Tibial nerve (tissue), 4 donors: Measurements from ENCODE around the gene PYROXD2.

ENCODE experiments used
- EP300 ChIP-seq, 2 donors: sonication (generic); formaldehyde crosslinking; IDR thresholded peaks; one replicate each; pipeline ENCODE4 v1.6.1; 2017; ENCODE audit warnings: antibody characterized with exemption in 2 of 2, mild to moderate bottlenecking in 1 of 2
- TF ChIP-seq, protein P1 (sequence below), 5 experiments: fragments of 200-600 bp in 3 of 5; fragments of 450-650 bp in 2 of 5; sonication (generic) in 3 of 5; IDR thresholded peaks; one replicate each; pipeline ENCODE4 v1.5.1; 2016 to 2019; ENCODE audit warnings: antibody characterized with exemption in 5 of 5, mild to moderate bottlenecking in 3 of 5, moderate library complexity in 2 of 5

DNA sequence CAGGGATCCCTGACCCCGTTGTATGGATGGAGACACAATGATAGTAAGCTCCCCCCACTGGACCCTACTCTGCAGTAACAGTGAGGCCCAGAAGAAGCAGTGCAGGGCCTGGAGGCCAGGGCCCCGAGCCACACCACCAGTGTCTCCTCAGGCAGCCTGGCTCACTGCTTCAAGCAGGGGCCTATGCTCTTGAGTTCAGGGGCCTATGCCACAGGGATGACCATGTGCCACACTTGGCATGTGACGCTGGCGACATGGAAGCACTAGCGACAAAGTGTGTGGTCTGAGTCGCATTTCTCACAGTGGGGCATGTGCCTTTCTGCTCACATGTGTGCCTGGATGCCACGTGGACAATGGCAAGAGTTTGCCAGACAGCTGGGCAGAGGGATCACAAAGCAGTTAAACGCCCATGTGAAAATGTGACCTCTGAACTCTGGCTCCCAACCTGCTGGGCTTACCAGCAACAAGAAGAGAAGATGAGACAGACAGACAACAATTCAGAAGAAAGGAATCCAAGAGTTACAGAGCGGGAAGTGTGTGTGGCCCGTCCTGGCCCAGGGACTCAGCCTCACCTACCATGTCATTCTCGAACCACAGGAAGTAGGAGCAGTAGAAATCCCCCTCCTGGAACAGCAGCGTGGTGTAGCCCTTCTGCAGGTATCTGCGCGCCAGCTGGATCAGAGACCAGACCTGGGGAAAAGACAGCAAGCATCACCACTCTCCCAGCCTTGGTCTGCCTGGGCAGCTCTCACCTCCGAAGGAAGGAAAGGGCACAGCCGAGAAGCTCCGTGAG, 4.7 kb upstream of the PYROXD2 start:
- TF ChIP-seq, protein P1, sequence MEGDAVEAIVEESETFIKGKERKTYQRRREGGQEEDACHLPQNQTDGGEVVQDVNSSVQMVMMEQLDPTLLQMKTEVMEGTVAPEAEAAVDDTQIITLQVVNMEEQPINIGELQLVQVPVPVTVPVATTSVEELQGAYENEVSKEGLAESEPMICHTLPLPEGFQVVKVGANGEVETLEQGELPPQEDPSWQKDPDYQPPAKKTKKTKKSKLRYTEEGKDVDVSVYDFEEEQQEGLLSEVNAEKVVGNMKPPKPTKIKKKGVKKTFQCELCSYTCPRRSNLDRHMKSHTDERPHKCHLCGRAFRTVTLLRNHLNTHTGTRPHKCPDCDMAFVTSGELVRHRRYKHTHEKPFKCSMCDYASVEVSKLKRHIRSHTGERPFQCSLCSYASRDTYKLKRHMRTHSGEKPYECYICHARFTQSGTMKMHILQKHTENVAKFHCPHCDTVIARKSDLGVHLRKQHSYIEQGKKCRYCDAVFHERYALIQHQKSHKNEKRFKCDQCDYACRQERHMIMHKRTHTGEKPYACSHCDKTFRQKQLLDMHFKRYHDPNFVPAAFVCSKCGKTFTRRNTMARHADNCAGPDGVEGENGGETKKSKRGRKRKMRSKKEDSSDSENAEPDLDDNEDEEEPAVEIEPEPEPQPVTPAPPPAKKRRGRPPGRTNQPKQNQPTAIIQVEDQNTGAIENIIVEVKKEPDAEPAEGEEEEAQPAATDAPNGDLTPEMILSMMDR (IDR thresholded peaks at IDR 0.05) = no peak
- no peak for TF ChIP-seq EP300 (IDR thresholded peaks at IDR 0.05)
